GM19351 (cell line): Measurements from ENCODE around the gene COX7A2L.
A peak's percentile ranks its signal among the peaks of the same experiment; 100 is the strongest.
"Not testable (repeated sequence)": the region's sequence is repeated elsewhere in the genome, so short reads cannot be mapped to it uniquely, and the experiment has no call there.

Experiments used
- ATAC-seq: cut with Tn5 transposase; IDR thresholded peaks from one replicate; pipeline ENCODE4 v1.9.1; 2021; ENCODE audit warnings: mild to moderate bottlenecking, moderate library complexity; ENCODE audit not compliant: unreplicated experiment

The COX7A2L gene

DNA sequence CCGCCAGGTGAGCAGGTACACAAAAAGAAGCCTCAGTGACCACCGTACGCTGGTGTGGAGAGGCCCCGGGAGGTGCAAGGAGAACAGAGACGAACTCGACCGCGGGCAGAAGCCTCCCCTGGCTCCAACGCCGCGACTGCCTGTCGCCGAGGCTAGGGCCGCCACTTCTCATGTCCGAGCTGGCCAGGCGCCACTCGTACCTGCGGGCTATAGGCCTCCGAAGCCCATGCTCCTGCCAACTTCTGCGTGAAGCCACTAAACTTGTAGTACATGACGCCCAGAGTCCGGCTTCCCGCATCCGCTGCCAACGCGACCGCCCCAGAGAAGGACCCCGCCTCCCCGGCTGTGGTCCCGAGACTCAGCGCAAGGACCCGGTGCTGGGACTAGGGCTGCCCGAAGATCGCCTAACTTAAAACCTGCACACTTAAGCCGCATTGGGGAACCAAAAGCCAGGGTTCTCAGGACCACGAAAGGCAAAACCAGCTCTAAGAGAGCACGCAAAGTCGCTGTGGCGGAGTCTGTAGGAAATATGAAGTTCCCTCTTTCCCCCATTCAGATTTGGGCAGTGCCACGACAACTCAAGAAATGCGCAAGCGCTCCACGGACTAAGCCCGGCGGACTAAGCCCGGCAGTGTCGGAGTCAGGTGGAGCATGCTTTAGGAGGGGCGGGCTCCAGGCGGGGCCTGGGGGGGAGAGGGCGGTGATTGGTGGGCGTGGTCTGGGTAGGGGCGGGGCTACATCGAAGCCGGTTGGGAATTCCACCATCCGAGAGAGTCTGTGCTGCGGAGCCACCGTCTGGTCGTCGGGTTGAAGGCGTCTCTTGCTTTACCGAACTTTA lies at the start of gene COX7A2L:
Gene COX7A2L, minus strand, starts transcription at position 328 of the 838 bp plus-strand sequence. Its CDS starts 56 bp downstream, at position 272.
- peak; percentile 85 for ATAC-seq

GRCh38 chr2:42408009-42408408 lies 47.0 kb upstream of the COX7A2L start:
- ATAC-seq = no peak

DNA sequence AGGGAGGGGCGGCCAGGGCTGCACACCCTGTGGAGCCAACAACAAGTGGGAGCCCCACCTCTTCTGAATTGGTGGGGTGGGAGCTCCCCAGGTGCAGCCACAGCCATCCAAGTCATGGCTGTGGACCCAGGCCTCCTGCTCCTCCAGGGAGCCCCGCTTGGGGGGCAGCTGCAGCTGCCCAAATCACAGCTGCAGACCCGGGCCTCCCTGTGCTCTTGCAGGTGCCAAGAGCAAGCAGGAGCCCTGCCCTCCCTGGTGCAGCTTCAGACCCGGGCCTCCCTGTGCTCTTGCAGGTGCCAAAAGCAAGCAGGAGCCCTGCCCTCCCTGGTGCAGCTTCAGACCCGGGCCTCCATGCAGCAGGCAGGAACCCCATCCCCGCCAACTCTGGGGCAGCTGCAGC lies 46.5 kb upstream of the COX7A2L start:
- no peak for ATAC-seq

GRCh38 chr2:42404676-42405075 lies 43.7 kb upstream of the COX7A2L start:
- no peak for ATAC-seq

DNA sequence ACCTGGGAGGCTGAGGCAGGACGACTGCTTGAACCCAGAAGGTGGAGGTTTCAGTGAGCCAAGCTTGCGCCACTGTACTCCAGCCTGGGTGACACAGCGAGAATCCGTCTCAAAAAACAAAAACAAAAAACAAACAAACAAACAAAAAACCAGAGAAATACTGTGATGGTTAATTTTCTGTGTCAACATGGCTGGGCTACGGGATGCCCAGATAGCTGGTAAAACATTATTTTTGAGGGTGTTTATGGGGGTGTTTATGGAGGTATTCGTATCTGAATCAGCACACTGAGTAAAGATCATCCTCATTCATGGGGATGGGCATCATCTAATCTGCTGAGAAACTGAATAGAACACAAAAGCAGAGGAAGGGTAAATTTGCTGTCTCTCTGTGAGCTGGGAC lies 40.8 kb upstream of the COX7A2L start:
- ATAC-seq = no peak

DNA sequence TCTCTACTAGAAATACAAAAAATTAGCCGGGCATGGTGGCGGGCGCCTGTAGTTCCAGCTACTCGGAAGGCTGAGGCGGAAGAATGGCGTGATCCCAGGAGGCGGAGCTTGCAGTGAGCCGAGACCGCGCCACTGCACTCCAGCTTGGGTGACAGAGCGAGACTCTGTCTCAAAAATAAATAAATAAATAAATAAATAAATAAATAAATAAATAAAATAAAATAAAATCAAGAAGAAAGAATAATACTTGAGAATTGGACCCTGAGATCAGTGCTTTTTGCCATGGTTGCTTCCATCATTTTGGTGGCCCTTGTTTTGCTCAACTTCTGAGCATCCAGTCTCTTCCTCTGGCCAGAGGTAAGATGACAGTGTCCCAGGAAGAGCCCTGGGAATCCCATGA lies 37.0 kb upstream of the COX7A2L start:
- ATAC-seq = not testable (repeated sequence)

DNA sequence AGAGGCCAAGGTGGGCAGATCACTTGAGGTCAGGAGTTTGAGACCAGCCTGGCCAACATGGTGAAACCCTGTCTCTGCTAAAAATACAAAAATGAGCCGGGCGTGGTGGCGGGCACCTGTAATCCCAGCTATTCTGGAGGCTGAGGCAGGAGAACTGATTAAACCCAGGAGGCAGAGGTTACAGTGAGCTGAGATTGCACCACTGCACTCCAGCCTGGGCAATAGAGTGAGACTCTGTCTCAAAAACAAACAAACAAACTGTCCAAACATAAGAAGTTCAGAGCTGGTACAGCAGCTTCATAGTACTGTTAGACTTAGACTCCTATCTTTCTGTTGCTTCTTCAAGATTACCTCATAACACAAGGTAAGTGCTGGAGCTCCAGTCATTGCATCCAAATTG lies 32.3 kb upstream of the COX7A2L start:
- not testable (repeated sequence) for ATAC-seq

GRCh38 chr2:42392191-42392590 lies 31.2 kb upstream of the COX7A2L start:
- no peak for ATAC-seq

GRCh38 chr2:42390401-42390969 lies 29.5 kb upstream of the COX7A2L start:
- no peak for ATAC-seq

- ATAC-seq = peak; percentile 81
Measured at GRCh38 chr2:42386682-42387081, 25.7 kb upstream of the COX7A2L start.

DNA sequence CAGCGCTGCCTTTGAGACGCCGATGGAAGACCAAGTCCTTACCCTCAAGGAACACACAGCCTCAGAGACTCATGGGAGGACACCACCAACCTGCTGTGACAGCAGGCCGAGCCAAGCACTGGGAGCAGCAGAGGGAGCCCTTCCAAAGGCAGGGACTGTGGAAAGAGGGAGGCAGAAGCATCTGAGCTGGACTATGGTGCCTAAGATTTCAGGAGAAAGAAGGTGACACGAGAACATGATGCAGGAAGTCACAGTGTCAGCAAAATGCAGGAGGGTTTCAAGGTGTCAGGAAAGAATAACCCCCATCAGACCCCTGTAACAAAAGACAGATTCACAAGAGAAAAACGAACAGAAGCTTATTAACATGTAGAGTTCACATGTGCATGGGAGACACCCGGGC lies 24.2 kb upstream of the COX7A2L start:
- ATAC-seq = no peak

- ATAC-seq = no peak
Measured at GRCh38 chr2:42383855-42384530, 23.0 kb upstream of the COX7A2L start.

DNA sequence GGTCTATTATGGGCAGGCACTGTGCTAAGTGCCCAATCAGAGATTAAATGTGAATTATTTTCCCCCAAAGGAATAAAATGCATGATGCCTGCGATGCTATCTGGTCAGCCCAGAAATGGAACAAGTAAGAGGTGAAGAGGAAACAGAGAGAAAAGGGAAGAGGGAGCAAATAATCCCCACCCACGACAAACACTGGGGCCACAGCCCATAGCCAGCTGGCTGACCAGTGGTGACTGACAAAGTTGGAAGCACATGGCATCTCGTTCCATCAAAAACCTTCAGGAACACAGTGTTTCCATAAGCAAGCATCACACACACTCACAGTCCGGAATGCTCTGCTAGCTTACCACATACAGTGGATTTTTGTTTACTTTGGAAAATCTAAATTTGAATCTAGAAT lies 21.1 kb upstream of the COX7A2L start:
- no peak for ATAC-seq

DNA sequence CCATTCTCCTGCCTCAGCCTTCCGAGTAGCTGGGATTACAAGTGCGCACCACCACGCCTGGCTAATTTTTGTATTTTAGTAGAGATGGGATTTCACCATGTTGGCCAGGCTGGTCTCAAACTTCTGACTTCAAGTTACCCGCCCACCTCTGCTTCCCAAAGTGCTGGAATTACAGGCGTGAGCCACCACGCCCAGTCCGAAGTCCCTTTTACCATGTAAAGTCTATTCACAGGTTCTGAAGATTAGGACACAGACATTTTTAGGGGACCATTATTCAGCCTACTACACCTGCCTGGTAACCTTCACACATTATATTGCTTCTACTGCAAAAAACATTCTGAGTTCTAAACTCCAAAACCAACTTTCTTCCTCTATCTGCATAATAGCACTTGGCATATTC lies 19.0 kb upstream of the COX7A2L start:
- ATAC-seq = not testable (repeated sequence)

GRCh38 chr2:42378415-42378814 lies 17.4 kb upstream of the COX7A2L start:
- ATAC-seq = no peak

GRCh38 chr2:42376758-42377157 lies 15.7 kb upstream of the COX7A2L start:
- ATAC-seq = peak; percentile 76

DNA sequence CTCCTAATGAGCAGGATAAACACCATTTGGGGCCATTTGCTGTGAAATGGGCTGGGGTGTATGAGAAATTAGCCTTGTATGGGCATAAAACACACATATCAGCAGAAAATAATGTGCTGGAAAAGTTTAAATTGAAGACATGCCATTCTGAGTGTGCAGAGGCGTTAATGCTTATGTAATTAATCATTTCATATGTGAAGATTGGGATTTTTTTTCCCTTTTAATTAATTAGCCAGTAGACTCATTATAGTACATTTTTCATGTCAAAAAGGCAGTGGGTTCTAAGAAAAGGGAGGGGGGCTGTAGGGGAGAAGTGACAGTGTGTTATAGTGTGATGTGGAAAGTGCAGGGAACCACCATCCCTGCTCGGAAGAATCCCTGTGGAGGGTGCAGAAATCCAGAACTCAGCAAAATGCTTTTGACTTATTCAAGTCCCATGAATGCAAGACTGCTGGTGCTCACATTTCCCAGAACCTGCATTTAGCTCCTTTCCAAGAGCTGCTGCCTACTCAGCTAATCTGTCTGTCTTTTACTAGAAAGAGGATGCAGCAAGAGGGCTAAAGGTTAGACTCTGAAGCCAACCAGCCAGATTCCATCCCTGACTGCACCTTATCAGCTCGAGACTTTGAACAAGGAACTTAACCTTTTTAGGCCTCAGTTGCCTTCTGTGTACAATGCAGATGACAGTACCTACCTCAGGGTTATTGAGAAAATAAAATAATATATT lies 11.6 kb upstream of the COX7A2L start:
- ATAC-seq = no peak

- ATAC-seq = no peak
Measured at GRCh38 chr2:42371611-42372473, 10.8 kb upstream of the COX7A2L start.

- no peak for ATAC-seq
Measured at GRCh38 chr2:42369532-42370229, 8.7 kb upstream of the COX7A2L start.
